B cell (primary cell): ENCODE data around the gene DDOST. TPM values are rescaled to one million over a fixed set of nuclear protein-coding genes. Genes with fewer than 3 reads are reported as not detected.

Source experiments
- ATAC-seq: fragments of 200-7000 bp; cut with Tn5 transposase; one replicate; pipeline ENCODE4 v1.10.0; 2021; ENCODE audit warnings: low read depth, mild to moderate bottlenecking, moderate number of reproducible peaks, moderate library complexity
- CTCF ChIA-PET: fragments of 350-600 bp; sonication (Branson Sonifier 250); formaldehyde crosslinking; loops from one replicate; lab custom pipeline; 2021; ENCODE audit warnings: antibody characterized with exemption, inconsistent platforms; lab: Charles Lee
- POLR2A ChIA-PET: fragments of 350-600 bp; sonication (Branson Sonifier 250); formaldehyde crosslinking; loops from one replicate; lab custom pipeline; 2021; ENCODE audit warnings: antibody characterized with exemption; lab: Charles Lee
- DNase-seq: peaks from one replicate; pipeline ENCODE4 v3.0.0; 2013
- H2AFZ ChIP-seq: 2 replicates; pipeline ENCODE4 v1.6.1; 2012; ENCODE audit warnings: mild to moderate bottlenecking, low read depth, low read length; ENCODE audit not compliant: insufficient read depth, poor library complexity, severe bottlenecking
- H3K27ac ChIP-seq, 2 donors: 1 replicate in 1 of 2; 2 replicates in 1 of 2; pipeline ENCODE4 v1.5.1; 2012 to 2013; ENCODE audit warnings: low read length in 2 of 2, mild to moderate bottlenecking in 2 of 2, moderate library complexity in 1 of 2
- H3K27me3 ChIP-seq, 4 experiments: fragments of 200-600 bp in 1 of 4; sonication (generic) in 1 of 4; replicated peaks in 1 of 4; 1 replicate in 2 of 4; 2 replicates in 2 of 4; pipeline versions ENCODE4 v1.6.1 to v1.7.0; 2013 to 2016; ENCODE audit warnings: low read length in 3 of 4, mild to moderate bottlenecking in 2 of 4, mixed read lengths in 1 of 4, moderate library complexity in 1 of 4; ENCODE audit not compliant: insufficient read depth in 4 of 4, control insufficient read depth in 3 of 4; ENCODE audit errors: control extremely low read depth in 1 of 4
- H3K36me3 ChIP-seq, 2 experiments: replicated peaks in 1 of 2; 1 replicate in 1 of 2; 2 replicates in 1 of 2; pipeline versions ENCODE4 v1.6.1 to v1.7.1; 2013; ENCODE audit warnings: low read length in 1 of 2; ENCODE audit not compliant: insufficient read depth in 2 of 2, control insufficient read depth in 1 of 2; ENCODE audit errors: control extremely low read depth in 1 of 2, extremely low read depth in 1 of 2
- H3K4me1 ChIP-seq, 2 donors: fragments of 200-600 bp in 1 of 2; sonication (generic) in 1 of 2; 1 replicate in 1 of 2; 2 replicates in 1 of 2; pipeline versions ENCODE4 v1.5.1 to v1.6.1; 2013 to 2017; ENCODE audit warnings: low read length in 2 of 2; ENCODE audit not compliant: control insufficient read depth in 2 of 2, insufficient read depth in 2 of 2
- H3K4me2 ChIP-seq: replicated peaks from 2 replicates; pipeline ENCODE3; 2012; ENCODE audit warnings: mild to moderate bottlenecking, low read depth, low read length; ENCODE audit not compliant: poor library complexity, severe bottlenecking
- H3K4me3 ChIP-seq, 5 experiments: fragments of 200-600 bp in 1 of 5; sonication (generic) in 1 of 5; 1 replicate in 3 of 5; 2 replicates in 2 of 5; pipeline versions ENCODE4 v1.5.1 to v1.7.0; 2011 to 2016; ENCODE audit warnings: low read length in 4 of 5, mild to moderate bottlenecking in 4 of 5, low read depth in 2 of 5, control low read depth in 1 of 5, moderate library complexity in 1 of 5; ENCODE audit not compliant: insufficient read depth in 1 of 5; ENCODE audit errors: control extremely low read depth in 1 of 5, extremely low read depth in 1 of 5
- H3K79me2 ChIP-seq: fragments of 200-600 bp; sonication (generic); one replicate; pipeline ENCODE4 v1.6.0; 2016; ENCODE audit warnings: low read length; ENCODE audit not compliant: control insufficient read depth, insufficient read depth
- H3K9ac ChIP-seq: fragments of 200-600 bp; sonication (generic); 2 replicates; pipeline ENCODE4 v1.6.1; 2017; ENCODE audit warnings: mild to moderate bottlenecking, low read length, moderate library complexity
- H3K9me3 ChIP-seq, 3 donors: one replicate each; pipeline versions ENCODE4 v1.6.1 to v1.7.1; 2013; ENCODE audit warnings: low read length in 2 of 3; ENCODE audit not compliant: control insufficient read depth in 2 of 3, insufficient read depth in 1 of 3; ENCODE audit errors: control extremely low read depth in 1 of 3
- H4K20me1 ChIP-seq: 2 replicates; pipeline ENCODE4 v1.6.0; 2012; ENCODE audit warnings: mild to moderate bottlenecking, low read length; ENCODE audit not compliant: insufficient read depth, control insufficient read depth, poor library complexity, severe bottlenecking
- H3K27ac Mint-ChIP-seq: one replicate; pipeline ENCODE4 v1.8.0; 2021; ENCODE audit warnings: mixed read lengths
- H3K27me3 Mint-ChIP-seq: one replicate; pipeline ENCODE4 v1.8.0; 2021; ENCODE audit warnings: mixed read lengths
- H3K4me1 Mint-ChIP-seq: one replicate; pipeline ENCODE4 v1.8.0; 2021; ENCODE audit warnings: mixed read lengths
- H3K4me3 Mint-ChIP-seq: one replicate; pipeline ENCODE4 v1.8.0; 2021; ENCODE audit warnings: mixed read lengths
- H3K9me3 Mint-ChIP-seq: one replicate; pipeline ENCODE4 v1.8.0; 2022; ENCODE audit warnings: mixed read lengths; ENCODE audit not compliant: insufficient read depth
- EZH2 ChIP-seq: IDR thresholded peaks from 2 replicates; pipeline ENCODE4 v1.6.1; 2012; ENCODE audit warnings: borderline replicate concordance, low read depth, mild to moderate bottlenecking, moderate library complexity, low read length; ENCODE audit not compliant: insufficient read depth, poor library complexity, severe bottlenecking
- WGBS: methylation state at CpG from one replicate; pipeline ENCODE4 v1.1.5; 2013; ENCODE audit warnings: missing lambda C conversion rate; ENCODE audit not compliant: insufficient coverage; 5-methylcytosine and 5-hydroxymethylcytosine counted together
- intact Hi-C: fragments of 100-400 bp; cut with micrococcal nuclease; formaldehyde crosslinking; loops from one replicate; pipeline ENCODE4 v1.10.0; 2022
- polyA plus RNA-seq: library from polyadenylated mRNA; depleted of rRNA; stranded (reverse); fragments of >200 nt; gene quantifications from 2 replicates; pipeline ENCODE4 v1.2.3, GENCODE V29; 2012
- total RNA-seq, 2 donors: library from RNA; stranded (reverse); fragments of 120-200 nt in 1 of 2; gene quantifications; 1 replicate in 1 of 2; 2 replicates in 1 of 2; pipeline versions ENCODE4 v1.2.3 to v1.2.4, GENCODE V29; 2013 to 2022
- TF ChIP-seq, protein P1 (sequence below): fragments of 200-600 bp; IDR thresholded peaks from one replicate; pipeline ENCODE4 v1.8.0; 2022; ENCODE audit warnings: antibody characterized with exemption, mild to moderate bottlenecking

The DDOST gene
- total and polyA plus RNA-seq, 2 donors (not counting 1 experiment from before 2014, with no cell fraction given): 73.5 to 99.2 TPM

- Histone ChIP-seq H2AFZ (no peak overlapping the region), H3K9ac (no peak overlapping the region), H3K79me2 (peaks cover 6% of the 10 kb centered on the region), H3K27ac (no peak overlapping the region), H3K36me3 (no peaks in the 10 kb centered on the region), H3K27me3 (peaks cover 0 to 2% (median 0%) of the 10 kb centered on the region in 4 experiments), H3K4me3 (no peak overlapping the region), H4K20me1 (no peaks in the 10 kb centered on the region), H3K4me2 (no peak overlapping the region), H3K4me1 (no peaks in the 10 kb centered on the region), H3K9me3 (no peaks in the 10 kb centered on the region)
- Mint-ChIP-seq H3K4me1 (no peaks in the 10 kb centered on the region), H3K27me3 (peaks cover 7% of the 10 kb centered on the region), H3K4me3 (no peak overlapping the region), H3K9me3 (peaks cover 3% of the 10 kb centered on the region), H3K27ac (no peak overlapping the region)
- ATAC-seq (no peak), DNase-seq (no peak)
- TF ChIP-seq, protein P1, sequence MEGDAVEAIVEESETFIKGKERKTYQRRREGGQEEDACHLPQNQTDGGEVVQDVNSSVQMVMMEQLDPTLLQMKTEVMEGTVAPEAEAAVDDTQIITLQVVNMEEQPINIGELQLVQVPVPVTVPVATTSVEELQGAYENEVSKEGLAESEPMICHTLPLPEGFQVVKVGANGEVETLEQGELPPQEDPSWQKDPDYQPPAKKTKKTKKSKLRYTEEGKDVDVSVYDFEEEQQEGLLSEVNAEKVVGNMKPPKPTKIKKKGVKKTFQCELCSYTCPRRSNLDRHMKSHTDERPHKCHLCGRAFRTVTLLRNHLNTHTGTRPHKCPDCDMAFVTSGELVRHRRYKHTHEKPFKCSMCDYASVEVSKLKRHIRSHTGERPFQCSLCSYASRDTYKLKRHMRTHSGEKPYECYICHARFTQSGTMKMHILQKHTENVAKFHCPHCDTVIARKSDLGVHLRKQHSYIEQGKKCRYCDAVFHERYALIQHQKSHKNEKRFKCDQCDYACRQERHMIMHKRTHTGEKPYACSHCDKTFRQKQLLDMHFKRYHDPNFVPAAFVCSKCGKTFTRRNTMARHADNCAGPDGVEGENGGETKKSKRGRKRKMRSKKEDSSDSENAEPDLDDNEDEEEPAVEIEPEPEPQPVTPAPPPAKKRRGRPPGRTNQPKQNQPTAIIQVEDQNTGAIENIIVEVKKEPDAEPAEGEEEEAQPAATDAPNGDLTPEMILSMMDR: no peak
- TF ChIP-seq EZH2: no peak
- POLR2A ChIA-PET: no interaction called here
- CTCF ChIA-PET: interaction anchor here (0.8 kb wide), 1 partner anchor 28 kb away, joined by 4 read pairs; no protein-coding TSS in a partner anchor
- intact Hi-C loops: no loop called here
- 100% methylated on average over 1 of the region's 1 CpG for WGBS
Measured at GRCh38 chr1:20668581-20668980, 7.4 kb upstream of the DDOST start.

- H3K79me2 ChIP-seq: peaks cover 21% of the 10 kb centered on the region
- H3K27ac ChIP-seq: no peak overlapping the region
- intact Hi-C loops: no loop called here
- CTCF ChIA-PET: interaction anchor here (0.9 kb wide), 1 partner anchor 28 kb away, joined by 3 read pairs; no protein-coding TSS in a partner anchor
- DNase-seq: no peak
- POLR2A ChIA-PET: no interaction called here
- H4K20me1 ChIP-seq: no peaks in the 10 kb centered on the region
- peak overlapping the region; percentile 15 for H2AFZ ChIP-seq
- peaks cover 5 to 8% of the 10 kb centered on the region in 2 donors for H3K4me1 ChIP-seq
- no peaks in the 10 kb centered on the region for H3K9me3 ChIP-seq
- H3K27me3 ChIP-seq: peaks cover 0 to 2% (median 0%) of the 10 kb centered on the region in 4 experiments
- H3K4me3 ChIP-seq: no peak overlapping the region
- peaks cover 10% of the 10 kb centered on the region for H3K4me1 Mint-ChIP-seq
- TF ChIP-seq, protein P1: no peak
- no peak for TF ChIP-seq EZH2
- H3K27me3 Mint-ChIP-seq: no peaks in the 10 kb centered on the region
- no peak for ATAC-seq
- no peak overlapping the region for H3K27ac Mint-ChIP-seq
- no peak overlapping the region for H3K4me3 Mint-ChIP-seq
- H3K9ac ChIP-seq: no peak overlapping the region
- no peaks in the 10 kb centered on the region for H3K36me3 ChIP-seq
- no peak overlapping the region for H3K4me2 ChIP-seq
- H3K9me3 Mint-ChIP-seq: peaks cover 3% of the 10 kb centered on the region
- 100% methylated on average over 1 of the region's 1 CpG for WGBS
Measured at GRCh38 chr1:20666804-20667203, 5.6 kb upstream of the DDOST start.
